HCT116 (cell line): Measurements from ENCODE around the gene PHKB. TPM values are rescaled to one million over a fixed set of nuclear protein-coding genes. Genes with fewer than 3 reads are reported as not detected.

ENCODE experiments used
- ATAC-seq: fragments of 200-7000 bp; cut with Tn5 transposase; 2 replicates; pipeline ENCODE4 v1.9.1; 2020; ENCODE audit warnings: mild to moderate bottlenecking, moderate library complexity
- BruUV-seq: library from RNA; stranded (reverse); fragments of 400-500 nt; replicated peaks from 2 replicates; lab custom pipeline; 2021; lab: Mats Ljungman, UMichigan
- CTCF ChIA-PET: fragments of 300-600 bp; sonication (Branson Sonifier 250); formaldehyde crosslinking; loops from one replicate; lab custom pipeline; 2021; ENCODE audit warnings: antibody characterized with exemption; lab: Charles Lee
- POLR2A ChIA-PET: fragments of 300-600, 350-600 bp; sonication (Branson Sonifier 250); formaldehyde crosslinking; loops from one replicate; lab custom pipeline; 2021; ENCODE audit warnings: antibody characterized with exemption; lab: Charles Lee
- RAD21 ChIA-PET, 2 experiments: fragments of 300-600 bp; sonication (Branson Sonifier 250); formaldehyde crosslinking; loops; one replicate each; lab custom pipeline; 2023; ENCODE audit warnings: low total read pairs in 2 of 2; ENCODE audit not compliant: uncharacterized antibody in 2 of 2, unreplicated experiment in 2 of 2, low non-redundant PET in 1 of 2; lab: Charles Lee
- DNase-seq: peaks from one replicate; pipeline ENCODE4 v3.0.0-alpha.2; 2010; ENCODE audit warnings: low read depth, low spot score
- H2AFZ ChIP-seq: fragments of 200-600 bp; shearing (Covaris generic), sonication (generic); 2 replicates; pipeline ENCODE4 v1.6.1; 2017; ENCODE audit warnings: low read depth, mixed run types, mixed read lengths, antibody characterized with exemption, low read length; ENCODE audit not compliant: poor library complexity, severe bottlenecking
- H3K27ac ChIP-seq: 2 replicates; pipeline ENCODE4 v1.5.1; 2012; ENCODE audit warnings: low read depth, low read length
- H3K27me3 ChIP-seq: fragments of 200-600 bp; sonication (generic); 2 replicates; pipeline ENCODE4 v1.6.1; 2016; ENCODE audit warnings: mixed run types, low read length, mixed read lengths; ENCODE audit not compliant: insufficient read depth
- H3K36me3 ChIP-seq, 2 experiments: fragments of 200-500 bp in 1 of 2; fragments of 200-600 bp in 1 of 2; sonication (Bioruptor generic) in 1 of 2; sonication (generic) in 1 of 2; 2 replicates each; pipeline versions ENCODE4 v1.5.1 to v1.6.1; 2014 to 2016; ENCODE audit warnings: low read length in 2 of 2, inconsistent platforms in 1 of 2, mixed read lengths in 1 of 2, mixed run types in 1 of 2; ENCODE audit not compliant: insufficient read depth in 2 of 2, control insufficient read depth in 1 of 2
- H3K4me1 ChIP-seq, 2 experiments: fragments of 200-600 bp in 1 of 2; sonication (generic) in 1 of 2; 2 replicates each; pipeline versions ENCODE4 v1.5.1 to v1.6.1; 2012 to 2017; ENCODE audit warnings: low read length in 2 of 2, inconsistent platforms in 1 of 2, mild to moderate bottlenecking in 1 of 2, mixed read lengths in 1 of 2, mixed run types in 1 of 2, moderate library complexity in 1 of 2; ENCODE audit not compliant: insufficient read depth in 2 of 2, control insufficient read depth in 1 of 2
- H3K4me2 ChIP-seq: fragments of 200-600 bp; sonication (generic); 2 replicates; pipeline ENCODE4 v1.6.1; 2017; ENCODE audit warnings: mixed run types, low read length, mixed read lengths
- H3K4me3 ChIP-seq, 2 experiments: fragments of 200-600 bp in 1 of 2; sonication (generic) in 1 of 2; replicated peaks in 1 of 2; 2 replicates each; pipeline ENCODE4 v1.5.1; 2011 to 2016; ENCODE audit warnings: low read length in 2 of 2, control low read depth in 1 of 2, low read depth in 1 of 2, mild to moderate bottlenecking in 1 of 2, mixed read lengths in 1 of 2, mixed run types in 1 of 2
- H3K79me2 ChIP-seq: fragments of 200-600 bp; sonication (generic); 2 replicates; pipeline ENCODE4 v1.6.1; 2017; ENCODE audit warnings: mild to moderate bottlenecking, mixed run types, low read length, moderate library complexity, mixed read lengths; ENCODE audit not compliant: insufficient read depth
- H3K9ac ChIP-seq: fragments of 200-600 bp; sonication (generic); 2 replicates; pipeline ENCODE4 v1.6.1; 2016; ENCODE audit warnings: low read length, mixed read lengths
- H3K9me2 ChIP-seq: fragments of 200-600 bp; sonication (generic), shearing (Covaris generic); 2 replicates; pipeline ENCODE4 v1.6.1; 2017; ENCODE audit warnings: mixed run types, mild to moderate bottlenecking, moderate library complexity; ENCODE audit not compliant: insufficient read depth
- H3K9me3 ChIP-seq, 2 experiments: fragments of 200-500 bp in 1 of 2; fragments of 200-600 bp in 1 of 2; sonication (Bioruptor generic) in 1 of 2; sonication (generic) in 1 of 2; 2 replicates each; pipeline ENCODE4 v1.6.1; 2014 to 2017; ENCODE audit warnings: low read length in 2 of 2, mixed read lengths in 2 of 2, inconsistent platforms in 1 of 2, low read depth in 1 of 2, mild to moderate bottlenecking in 1 of 2, mixed run types in 1 of 2, moderate library complexity in 1 of 2; ENCODE audit not compliant: control insufficient read depth in 1 of 2, insufficient read depth in 1 of 2
- H4K20me1 ChIP-seq: fragments of 200-600 bp; sonication (generic), shearing (Covaris generic); 2 replicates; pipeline ENCODE4 v1.6.1; 2017; ENCODE audit warnings: mixed run types, mild to moderate bottlenecking, moderate library complexity; ENCODE audit not compliant: insufficient read depth
- ATF3 ChIP-seq: IDR thresholded peaks from 2 replicates; pipeline ENCODE4 v1.6.1; 2012
- CBX3 ChIP-seq: IDR thresholded peaks from 2 replicates; pipeline ENCODE4 v1.6.1; 2012; ENCODE audit warnings: low read depth
- CEBPB ChIP-seq: IDR thresholded peaks from 2 replicates; pipeline ENCODE4 v1.6.1; 2012; ENCODE audit warnings: low read depth
- CTCF ChIP-seq, 3 experiments: fragments of 200-600 bp in 1 of 3; sonication (generic) in 1 of 3; IDR thresholded peaks in 2 of 3; conservative IDR thresholded peaks in 1 of 3; 2 replicates each; pipeline ENCODE4 v1.5.1; 2012 to 2017; ENCODE audit warnings: low read depth in 2 of 3, low read length in 2 of 3, antibody characterized with exemption in 1 of 3, borderline replicate concordance in 1 of 3, control low read depth in 1 of 3, mild to moderate bottlenecking in 1 of 3, mixed read lengths in 1 of 3, mixed run types in 1 of 3, moderate library complexity in 1 of 3; ENCODE audit not compliant: insufficient read depth in 1 of 3
- EGR1 ChIP-seq: IDR thresholded peaks from 2 replicates; pipeline ENCODE4 v1.6.1; 2012; ENCODE audit warnings: low read depth
- EZH2phosphoT487 ChIP-seq: fragments of 200-600 bp; IDR thresholded peaks from 2 replicates; pipeline ENCODE4 v1.6.1; 2018; ENCODE audit warnings: antibody characterized with exemption, borderline replicate concordance
- FOSL1 ChIP-seq: IDR thresholded peaks from 2 replicates; pipeline ENCODE4 v1.6.1; 2012; ENCODE audit warnings: low read depth
- JUND ChIP-seq: IDR thresholded peaks from 2 replicates; pipeline ENCODE4 v1.6.1; 2012
- MAX ChIP-seq: IDR thresholded peaks from 2 replicates; pipeline ENCODE4 v1.6.1; 2012
- POLR2A ChIP-seq: IDR thresholded peaks from 2 replicates; pipeline ENCODE4 v1.7.0; 2011; ENCODE audit warnings: borderline replicate concordance; ENCODE audit not compliant: insufficient read depth, insufficient read length; ENCODE audit errors: extremely low read depth
- POLR2AphosphoS5 ChIP-seq: IDR thresholded peaks from 2 replicates; pipeline ENCODE4 v1.6.1; 2011; ENCODE audit warnings: mild to moderate bottlenecking, low read depth, low read length, moderate library complexity
- REST ChIP-seq: IDR thresholded peaks from 2 replicates; pipeline ENCODE4 v1.6.1; 2012; ENCODE audit warnings: low read depth
- SIN3A ChIP-seq: IDR thresholded peaks from 2 replicates; pipeline ENCODE4 v1.6.1; 2012; ENCODE audit warnings: low read depth
- SP1 ChIP-seq: IDR thresholded peaks from 2 replicates; pipeline ENCODE4 v1.6.1; 2012; ENCODE audit warnings: low read depth
- SRF ChIP-seq: IDR thresholded peaks from 2 replicates; pipeline ENCODE4 v1.6.1; 2012; ENCODE audit warnings: low read depth
- TCF7L2 ChIP-seq: IDR thresholded peaks from 2 replicates; pipeline ENCODE4 v1.7.0; 2011; ENCODE audit warnings: borderline replicate concordance, inconsistent platforms; ENCODE audit not compliant: insufficient read depth, insufficient read length; ENCODE audit errors: extremely low read depth
- YY1 ChIP-seq: IDR thresholded peaks from 2 replicates; pipeline ENCODE4 v1.6.1; 2011; ENCODE audit warnings: low read length, low read depth, moderate library complexity, mild to moderate bottlenecking; ENCODE audit not compliant: insufficient replicate concordance; ENCODE audit errors: extremely low read depth
- ZNF274 ChIP-seq: fragments of 200-500 bp; sonication (Bioruptor generic); IDR thresholded peaks from 2 replicates; pipeline ENCODE4 v1.6.1; 2014; ENCODE audit warnings: mild to moderate bottlenecking, low read depth, low read length, inconsistent platforms
- intact Hi-C: fragments of 100-400 bp; cut with micrococcal nuclease; formaldehyde crosslinking; loops from 2 replicates; pipeline ENCODE4 v1.10.0; 2022
- total RNA-seq: library from RNA; stranded (reverse); gene quantifications from one replicate; pipeline ENCODE4 v1.2.1, GENCODE V29; 2021; ENCODE audit not compliant: unreplicated experiment

The PHKB gene
- total RNA-seq, 1 experiment from 2014 or later, result 30.5 TPM

GRCh38 chr16:47499080-47499699 is 38.1 kb downstream of the PHKB start:
- BruUV-seq, result no TSS peak
- Histone ChIP-seq H3K9me3 (no peaks in the 10 kb centered on the region), H4K20me1 (no peaks in the 10 kb centered on the region), H3K4me2 (no peak overlapping the region), H2AFZ (no peak overlapping the region), H3K36me3 (no peaks in the 10 kb centered on the region; a peak in 1 of 4 replicates), H3K4me1 (no peaks in the 10 kb centered on the region), H3K27ac (no peak overlapping the region), H3K4me3 (no peak overlapping the region), H3K9me2 (no peaks in the 10 kb centered on the region), H3K79me2 (no peaks in the 10 kb centered on the region), H3K9ac (no peak overlapping the region), H3K27me3 (no peaks in the 10 kb centered on the region)
- ChIA-PET POLR2A (no interaction called here), CTCF (no interaction called here), RAD21 (no interaction called here)
- DNase-seq (no peak), ATAC-seq (no peak)
- TF ChIP-seq POLR2A (no peak), POLR2AphosphoS5 (no peak), CBX3 (no peak), EGR1 (no peak), SIN3A (no peak), ATF3 (no peak), MAX (no peak), FOSL1 (no peak), CEBPB (no peak), TCF7L2 (no peak), ZNF274 (no peak), EZH2phosphoT487 (no peak), CTCF (IDR thresholded peaks at IDR 0.05 in 2 of 3, conservative IDR thresholded peaks at IDR 0.05 in 1 of 3; ENCODE audit: borderline replicate concordance in 1 of 3, insufficient read depth in 1 of 3, low read depth in 2 of 3, low read length in 2 of 3) (no peak), YY1 (no peak), JUND (no peak), SRF (no peak), REST (no peak), SP1 (no peak)
- intact Hi-C loops, result no loop called here
